NT2/D1 (cell line): ENCODE measurements around the gene BTC.

Source experiments
- DNase-seq: peaks from one replicate; pipeline ENCODE4 v3.0.0-alpha.2; 2011; ENCODE audit warnings: low read depth, low spot score
- H3K27me3 ChIP-seq: 2 replicates; pipeline ENCODE4 v1.6.0; 2011; ENCODE audit warnings: mild to moderate bottlenecking; ENCODE audit not compliant: insufficient read length, insufficient read depth
- H3K36me3 ChIP-seq: 2 replicates; pipeline ENCODE4 v1.6.1; 2011; ENCODE audit warnings: mild to moderate bottlenecking, low read length, mixed read lengths; ENCODE audit not compliant: insufficient read depth, insufficient read length
- H3K4me1 ChIP-seq: 2 replicates; pipeline ENCODE4 v1.5.1; 2011; ENCODE audit not compliant: insufficient read depth, insufficient read length
- H3K4me3 ChIP-seq: 2 replicates; pipeline ENCODE4 v1.5.1; 2011; ENCODE audit warnings: low read depth; ENCODE audit not compliant: insufficient read length
- H3K9ac ChIP-seq: 2 replicates; pipeline ENCODE4 v1.6.0; 2011; ENCODE audit warnings: low read depth; ENCODE audit not compliant: insufficient read length
- H3K9me3 ChIP-seq: 2 replicates; pipeline ENCODE4 v1.5.1; 2011; ENCODE audit warnings: mild to moderate bottlenecking, low read length; ENCODE audit not compliant: insufficient read depth
- SUZ12 ChIP-seq: IDR thresholded peaks from 2 replicates; pipeline ENCODE4 v1.6.1; 2011; ENCODE audit not compliant: insufficient read length, insufficient read depth; ENCODE audit errors: extremely low read depth
- YY1 ChIP-seq: IDR thresholded peaks from 2 replicates; pipeline ENCODE4 v1.6.1; 2011; ENCODE audit not compliant: insufficient read length, insufficient read depth
- ZNF274 ChIP-seq: IDR thresholded peaks from 2 replicates; pipeline ENCODE4 v1.6.1; 2011; ENCODE audit warnings: mild to moderate bottlenecking, low read depth, low read length

BTC gene

GRCh38 chr4:74777531-74777930 lies 16.8 kb downstream of the BTC start:
- no peaks in the 10 kb centered on the region for H3K4me1 ChIP-seq
- H3K36me3 ChIP-seq, result no peaks in the 10 kb centered on the region
- TF ChIP-seq YY1 (no peak), ZNF274 (no peak), SUZ12 (no peak)
- no peaks in the 10 kb centered on the region for H3K27me3 ChIP-seq
- H3K9me3 ChIP-seq, result no peaks in the 10 kb centered on the region
- DNase-seq, result no peak
- H3K9ac ChIP-seq, result no peak overlapping the region
- H3K4me3 ChIP-seq, result no peak overlapping the region

GRCh38 chr4:74772783-74773182 lies 21.5 kb downstream of the BTC start:
- DNase-seq, result no peak
- Histone ChIP-seq H3K36me3 (no peaks in the 10 kb centered on the region), H3K9ac (no peak overlapping the region), H3K27me3 (no peaks in the 10 kb centered on the region), H3K4me1 (no peaks in the 10 kb centered on the region), H3K4me3 (no peak overlapping the region), H3K9me3 (no peaks in the 10 kb centered on the region)
- no peak for TF ChIP-seq YY1
- no peak for TF ChIP-seq ZNF274
- no peak for TF ChIP-seq SUZ12

- no peak for DNase-seq
- H3K36me3 ChIP-seq, result no peaks in the 10 kb centered on the region
- no peak overlapping the region for H3K9ac ChIP-seq
- no peak for TF ChIP-seq YY1
- no peak for TF ChIP-seq SUZ12
- TF ChIP-seq ZNF274, result no peak
- H3K4me3 ChIP-seq, result no peak overlapping the region
- no peaks in the 10 kb centered on the region for H3K27me3 ChIP-seq
- no peaks in the 10 kb centered on the region for H3K4me1 ChIP-seq
- H3K9me3 ChIP-seq, result no peaks in the 10 kb centered on the region
Observed at GRCh38 chr4:74772106-74772505, 22.2 kb downstream of the BTC start.

- H3K4me1 ChIP-seq, result no peaks in the 10 kb centered on the region
- H3K9ac ChIP-seq, result no peak overlapping the region
- DNase-seq, result no peak
- no peaks in the 10 kb centered on the region for H3K9me3 ChIP-seq
- H3K27me3 ChIP-seq, result no peaks in the 10 kb centered on the region
- TF ChIP-seq ZNF274 (no peak), SUZ12 (no peak), YY1 (no peak)
- H3K36me3 ChIP-seq, result no peaks in the 10 kb centered on the region
- H3K4me3 ChIP-seq, result no peak overlapping the region
Observed at GRCh38 chr4:74770226-74770910, 24.0 kb downstream of the BTC start.

- no peak for DNase-seq
Observed at GRCh38 chr4:74768857-74769525, 25.3 kb downstream of the BTC start.

GRCh38 chr4:74764119-74764518 lies 30.2 kb downstream of the BTC start:
- no peaks in the 10 kb centered on the region for H3K4me1 ChIP-seq
- H3K4me3 ChIP-seq, result no peak overlapping the region
- H3K9me3 ChIP-seq, result no peaks in the 10 kb centered on the region
- H3K27me3 ChIP-seq, result no peaks in the 10 kb centered on the region
- no peaks in the 10 kb centered on the region for H3K36me3 ChIP-seq
- TF ChIP-seq SUZ12 (no peak), ZNF274 (no peak), YY1 (no peak)
- DNase-seq, result no peak
- H3K9ac ChIP-seq, result no peak overlapping the region

More at GRCh38 chr4:74768857-74769525, 25.3 kb downstream of the BTC start:
- no peaks in the 10 kb centered on the region for H3K4me1 ChIP-seq
- TF ChIP-seq SUZ12 (no peak), ZNF274 (no peak), YY1 (no peak)
- no peaks in the 10 kb centered on the region for H3K36me3 ChIP-seq
- no peak overlapping the region for H3K4me3 ChIP-seq
- no peak overlapping the region for H3K9ac ChIP-seq
- no peaks in the 10 kb centered on the region for H3K9me3 ChIP-seq
- no peaks in the 10 kb centered on the region for H3K27me3 ChIP-seq

- Histone ChIP-seq H3K9me3 (no peaks in the 10 kb centered on the region), H3K4me1 (no peaks in the 10 kb centered on the region), H3K4me3 (no peak overlapping the region), H3K27me3 (no peaks in the 10 kb centered on the region), H3K36me3 (no peaks in the 10 kb centered on the region), H3K9ac (no peak overlapping the region)
- DNase-seq, result no peak
- TF ChIP-seq YY1, result no peak
- no peak for TF ChIP-seq ZNF274
- no peak for TF ChIP-seq SUZ12
Observed at GRCh38 chr4:74758551-74759145, 35.7 kb downstream of the BTC start.
